DMS53 treated with DMSO at 0.1 percent for 48 hours (cell line): ENCODE results near the gene EML4.
"Not testable (repeated sequence)": the region's sequence is repeated elsewhere in the genome, so short reads cannot be mapped to it uniquely, and the experiment has no call there.

Experiments
- DNase-seq: peaks from one replicate; lab custom pipeline; 2025; ENCODE audit not compliant: unreplicated experiment; lab: John Stamatoyannopoulos, UW

EML4 gene

DNA sequence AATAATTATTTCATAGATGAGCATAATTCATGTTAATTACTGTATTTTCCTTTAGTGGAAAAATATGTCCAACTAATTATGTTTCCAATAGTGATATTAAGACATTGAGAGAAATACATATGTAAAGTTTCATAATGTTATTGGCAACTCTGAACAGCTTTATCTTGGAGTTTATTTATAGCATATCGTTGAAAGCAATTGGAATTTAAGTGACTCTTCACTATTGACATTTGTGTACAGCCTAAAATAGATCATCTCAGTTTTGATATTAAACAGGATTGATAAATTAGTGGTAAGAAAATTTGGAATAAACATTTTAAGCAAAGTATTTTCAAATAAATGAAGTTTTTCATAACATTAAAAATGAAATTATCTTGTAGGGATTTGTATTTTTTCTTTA, 79.7 kb downstream of the EML4 start:
- DNase-seq, result no peak

DNA sequence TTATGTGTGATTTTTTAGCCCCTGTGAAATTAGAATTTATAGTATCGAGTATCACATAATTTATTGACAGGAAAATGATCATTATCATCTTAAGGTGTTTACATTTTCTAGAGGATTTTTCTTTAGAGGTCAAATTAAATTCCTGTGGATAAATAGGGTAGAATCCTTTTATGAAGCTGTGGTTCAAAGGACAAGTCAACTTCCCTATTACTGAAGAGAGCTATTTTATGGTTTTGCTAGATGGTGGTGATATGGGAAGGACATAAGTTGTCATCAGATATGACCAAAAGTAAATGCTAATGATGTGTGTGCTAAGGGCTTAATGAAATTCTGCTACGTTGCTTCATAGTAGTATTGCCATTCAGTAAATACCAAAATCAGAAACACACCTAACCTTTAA, 80.1 kb downstream of the EML4 start:
- DNase-seq, result no peak

DNA sequence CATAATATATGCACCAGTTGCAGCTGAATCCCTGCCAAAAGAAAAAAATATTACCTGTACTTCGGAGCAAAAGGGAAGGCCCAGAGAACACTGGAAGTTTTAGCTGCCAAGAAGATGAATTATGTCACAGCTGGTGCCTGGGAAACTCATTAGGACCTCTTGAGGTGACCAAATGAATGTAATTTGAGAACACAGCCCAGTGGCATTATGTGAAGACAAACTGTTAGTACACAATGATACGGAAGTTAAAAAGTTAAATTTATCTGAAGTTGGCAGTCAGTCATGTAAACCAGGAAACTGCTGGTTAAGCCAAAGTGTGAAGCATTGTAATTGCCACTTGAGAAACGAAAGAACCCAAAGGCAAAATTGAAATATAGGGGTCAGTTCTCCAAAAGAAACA, 80.7 kb downstream of the EML4 start:
- DNase-seq, result no peak

DNA sequence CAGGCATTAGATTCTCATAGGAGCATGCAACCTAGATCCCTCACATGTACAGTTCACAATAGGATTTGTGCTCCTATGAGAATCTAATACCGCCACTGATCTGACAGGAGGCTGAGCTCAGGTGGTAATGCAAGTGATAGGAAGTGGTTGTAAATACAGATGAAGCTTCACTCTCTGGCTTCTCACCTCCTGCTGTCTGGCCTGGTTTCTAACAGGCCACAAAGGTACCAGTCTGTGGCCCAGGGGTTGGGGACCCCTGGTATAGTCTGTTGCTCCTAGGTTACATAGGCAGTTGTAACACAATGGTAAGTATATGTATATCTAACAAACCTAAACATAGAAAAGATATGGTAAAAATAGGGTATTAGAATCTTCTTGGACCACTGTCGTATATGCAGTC, 81.8 kb downstream of the EML4 start:
- DNase-seq, result no peak

DNA sequence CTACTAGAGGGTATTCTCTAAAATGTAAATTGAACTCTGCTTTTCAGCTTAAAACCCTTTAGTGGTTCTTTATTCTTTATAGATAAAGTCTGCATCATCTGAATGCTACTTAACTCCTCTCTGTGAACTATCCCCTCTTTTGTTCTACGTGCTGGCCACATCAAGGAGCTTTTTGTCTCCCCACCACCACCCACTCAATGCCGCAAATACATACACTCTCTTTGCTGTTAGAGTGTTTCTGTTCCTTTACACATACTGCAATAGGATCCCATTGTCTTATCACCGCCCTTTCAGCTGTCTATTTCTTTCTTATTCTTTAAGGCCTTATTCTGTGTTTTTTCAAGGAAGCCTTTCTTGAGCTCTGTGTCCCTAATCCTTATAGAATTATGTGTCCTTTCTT, 83.3 kb downstream of the EML4 start:
- no peak for DNase-seq

DNA sequence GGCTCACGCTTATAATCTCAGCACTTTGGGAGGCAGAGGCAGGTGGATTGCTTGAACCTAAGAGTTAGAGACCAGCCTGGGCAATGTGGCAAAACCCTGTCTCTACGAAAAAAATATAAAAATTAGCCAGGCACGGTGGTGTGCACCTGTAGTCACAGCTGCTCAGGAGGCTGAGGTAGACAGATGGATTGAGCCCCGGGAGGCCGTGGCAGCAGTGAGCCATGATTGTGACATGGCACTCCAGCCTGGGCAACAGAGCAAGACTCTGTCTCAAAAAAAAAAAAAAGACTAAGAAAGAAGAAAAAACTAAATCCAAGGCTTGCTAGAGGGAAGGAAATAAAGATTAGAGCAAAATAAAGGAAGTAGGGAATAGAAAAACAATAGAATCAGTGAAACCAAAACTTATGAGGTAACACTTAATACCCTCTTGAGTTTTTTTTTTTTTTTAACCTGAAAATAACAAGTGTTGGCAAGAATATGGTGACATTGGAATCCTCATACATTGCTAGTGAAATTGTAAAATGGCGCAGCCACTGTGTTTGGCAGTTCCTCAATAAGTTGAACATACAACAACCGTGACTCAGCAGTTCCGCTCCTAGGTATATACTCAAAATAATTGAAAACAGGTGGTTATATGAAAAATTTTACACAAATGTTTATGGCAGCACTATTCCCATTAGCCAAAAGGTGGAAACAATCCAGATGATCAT, 85.2 kb downstream of the EML4 start:
- DNase-seq, result no peak

DNA sequence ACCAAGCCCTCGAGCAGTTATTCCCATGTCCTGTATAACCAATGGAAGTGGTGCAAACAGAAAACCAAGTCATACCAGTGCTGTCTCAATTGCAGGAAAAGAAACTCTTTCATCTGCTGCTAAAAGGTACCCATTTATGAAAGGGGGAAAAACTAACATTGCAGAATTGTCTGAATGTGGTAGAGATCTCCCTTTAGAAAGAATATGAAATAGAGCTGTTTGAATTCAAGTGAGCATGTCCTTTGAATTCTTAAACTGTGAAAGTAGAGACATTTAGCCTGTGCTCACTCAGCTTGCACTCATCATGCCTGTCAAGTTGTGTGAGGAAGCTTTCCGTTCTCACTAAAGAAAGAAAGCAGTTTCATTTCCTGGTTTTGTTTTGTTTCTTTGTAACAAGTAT, 87.4 kb downstream of the EML4 start:
- no peak for DNase-seq

DNA sequence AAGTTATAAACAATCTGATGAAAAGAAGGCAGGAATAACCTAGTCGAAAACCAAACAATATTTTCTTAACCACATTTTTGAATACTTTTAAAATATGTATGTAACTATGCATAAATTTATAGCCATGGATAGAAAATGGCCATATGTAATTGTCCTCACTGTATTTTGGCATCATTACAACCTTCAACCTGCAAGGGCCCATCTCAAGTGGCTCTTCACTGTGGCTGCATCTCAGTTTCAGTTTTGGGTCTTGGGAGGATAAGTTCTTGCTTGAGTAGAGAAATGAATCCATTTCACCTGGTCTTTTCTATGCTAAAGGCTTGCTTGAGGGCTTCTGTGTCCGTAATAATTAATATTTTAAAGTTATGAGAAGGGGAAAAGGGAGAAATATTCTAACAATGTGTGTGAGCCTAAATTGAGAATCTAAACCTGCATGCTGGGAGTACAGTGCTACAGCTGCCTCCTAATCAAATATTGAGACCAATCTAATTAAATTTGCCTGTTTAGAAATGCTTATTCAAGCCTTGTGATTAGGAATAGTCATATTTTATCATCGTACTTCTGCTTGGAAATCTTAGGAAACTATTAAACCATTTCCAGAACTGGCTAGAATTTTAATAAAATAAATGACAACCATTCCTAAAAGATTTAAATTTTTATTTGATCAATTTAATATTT, 92.5 kb downstream of the EML4 start:
- no peak for DNase-seq

DNA sequence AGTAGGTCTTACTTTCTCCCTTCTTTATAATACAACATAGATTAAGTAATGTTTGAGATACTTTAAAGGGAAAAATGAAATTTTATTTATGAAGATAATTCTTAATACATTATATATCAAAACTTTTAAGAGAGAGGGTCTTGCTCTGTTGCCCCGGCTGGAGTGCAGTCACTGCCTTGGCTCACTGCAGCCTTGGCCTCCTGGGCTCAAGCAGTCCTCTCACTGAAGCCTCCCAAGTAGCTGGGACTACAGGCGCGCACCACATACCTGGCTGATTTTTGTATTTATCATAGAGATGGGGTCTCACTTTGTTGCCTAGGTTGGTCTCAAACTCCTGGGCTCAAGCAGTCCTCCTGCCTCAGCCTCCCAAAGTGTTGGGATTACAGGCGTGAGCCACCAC, 97.1 kb downstream of the EML4 start:
- no peak for DNase-seq

DNA sequence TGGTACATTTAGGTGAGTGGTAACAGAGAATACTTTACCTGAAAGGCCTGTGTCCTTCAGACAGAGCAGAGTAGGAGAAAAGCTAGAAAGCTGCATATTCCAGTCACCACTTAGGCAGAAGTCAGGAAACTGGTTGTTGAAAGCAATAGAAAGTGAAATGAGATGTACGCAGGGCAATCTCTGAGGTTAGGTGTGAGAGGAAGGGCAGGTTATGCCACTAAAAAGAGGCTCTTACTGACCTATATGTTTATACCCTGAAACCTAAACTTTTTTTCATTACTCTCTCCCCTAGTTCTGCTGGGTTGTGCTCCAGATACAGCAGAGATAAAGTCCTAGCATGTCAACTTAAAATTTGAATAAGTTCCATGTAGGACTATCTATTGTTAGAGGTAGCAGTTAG, 98.4 kb downstream of the EML4 start:
- DNase-seq, result no peak

DNA sequence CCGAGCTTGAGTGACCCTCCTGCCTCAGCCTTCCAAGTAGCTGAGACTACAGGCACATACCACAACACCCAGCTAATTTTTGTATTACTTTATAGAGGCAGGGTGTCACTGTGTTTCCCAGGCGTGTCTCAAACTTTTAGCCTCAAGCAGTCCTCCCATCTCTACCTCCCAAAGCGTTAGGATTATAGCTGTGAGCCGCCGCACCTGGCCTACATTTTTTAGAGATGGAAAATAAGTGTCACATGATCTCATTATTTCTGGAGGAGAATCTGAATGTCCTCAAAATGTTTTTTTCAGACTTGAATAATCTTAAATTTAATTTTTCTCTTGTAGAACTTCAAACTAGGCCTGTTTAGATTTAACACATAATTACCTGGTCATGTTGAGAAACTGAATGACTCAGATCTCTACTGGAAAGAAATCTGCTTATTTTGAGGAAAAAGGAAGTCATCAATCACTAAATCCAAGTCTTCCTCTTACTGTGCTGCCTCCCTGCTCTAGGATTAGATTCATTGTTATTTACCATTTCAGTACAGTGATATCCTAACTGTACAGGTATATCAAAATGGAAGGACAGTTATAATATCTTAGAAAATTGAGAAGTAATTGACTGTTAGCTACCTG, 99.5 kb downstream of the EML4 start:
- no peak for DNase-seq

DNA sequence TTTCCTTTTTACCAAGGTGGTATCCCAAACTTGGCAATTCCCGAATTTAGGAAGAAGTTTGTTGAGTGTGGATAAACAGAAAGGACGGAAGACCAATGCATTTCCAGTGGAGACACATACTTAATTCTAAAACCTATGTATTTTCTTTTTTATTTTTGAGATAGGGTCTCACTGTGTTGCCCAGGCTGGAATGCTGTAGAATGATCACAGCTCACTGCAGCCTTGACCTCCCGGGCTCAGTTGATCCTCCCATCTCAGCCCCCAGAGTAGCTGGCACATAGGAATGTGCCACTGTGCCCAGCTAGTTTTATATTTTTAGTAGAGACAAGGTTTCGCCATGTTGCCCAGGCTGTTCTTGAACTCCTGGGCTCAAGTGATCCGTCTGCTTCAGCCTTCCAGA, 101.6 kb downstream of the EML4 start:
- no peak for DNase-seq

DNA sequence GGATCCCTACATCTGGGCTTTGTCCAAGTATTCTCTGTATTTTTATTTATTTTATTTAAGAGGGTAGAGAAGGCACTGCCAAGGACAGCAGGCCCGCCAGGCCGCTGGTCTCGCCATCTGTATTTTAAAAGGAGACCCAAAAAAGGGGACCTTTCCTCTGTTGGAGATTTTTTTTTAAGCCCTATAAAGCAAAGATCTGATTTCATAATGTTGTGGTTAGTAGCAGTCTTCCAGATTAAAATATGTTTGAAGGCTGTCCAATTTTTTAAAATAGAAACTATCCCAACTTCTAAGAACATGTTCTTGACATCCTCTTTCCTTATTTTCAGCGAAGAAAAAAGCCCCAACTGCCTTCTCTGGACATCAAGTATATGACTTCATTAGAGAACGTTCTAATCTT, 102.1 kb downstream of the EML4 start:
- not testable (repeated sequence) for DNase-seq

DNA sequence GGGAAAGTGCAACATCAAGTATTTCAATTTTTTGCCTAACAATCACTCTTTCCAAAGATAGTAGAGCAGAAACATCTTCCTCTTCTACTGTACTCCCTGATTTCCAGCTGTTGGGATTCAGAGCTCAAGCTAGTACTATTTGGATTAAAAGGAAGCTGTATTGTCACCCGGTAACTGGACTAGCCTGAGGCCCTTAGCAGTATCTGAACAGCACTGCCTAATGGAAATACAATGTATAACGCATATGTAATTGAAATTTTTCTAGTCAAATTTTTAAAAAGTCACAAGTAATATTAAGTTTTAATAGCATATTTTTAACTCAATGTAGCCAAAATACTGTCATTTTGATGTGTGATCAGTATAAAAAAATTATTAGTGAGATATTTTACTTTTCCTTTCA, 105.7 kb downstream of the EML4 start:
- DNase-seq, result no peak

DNA sequence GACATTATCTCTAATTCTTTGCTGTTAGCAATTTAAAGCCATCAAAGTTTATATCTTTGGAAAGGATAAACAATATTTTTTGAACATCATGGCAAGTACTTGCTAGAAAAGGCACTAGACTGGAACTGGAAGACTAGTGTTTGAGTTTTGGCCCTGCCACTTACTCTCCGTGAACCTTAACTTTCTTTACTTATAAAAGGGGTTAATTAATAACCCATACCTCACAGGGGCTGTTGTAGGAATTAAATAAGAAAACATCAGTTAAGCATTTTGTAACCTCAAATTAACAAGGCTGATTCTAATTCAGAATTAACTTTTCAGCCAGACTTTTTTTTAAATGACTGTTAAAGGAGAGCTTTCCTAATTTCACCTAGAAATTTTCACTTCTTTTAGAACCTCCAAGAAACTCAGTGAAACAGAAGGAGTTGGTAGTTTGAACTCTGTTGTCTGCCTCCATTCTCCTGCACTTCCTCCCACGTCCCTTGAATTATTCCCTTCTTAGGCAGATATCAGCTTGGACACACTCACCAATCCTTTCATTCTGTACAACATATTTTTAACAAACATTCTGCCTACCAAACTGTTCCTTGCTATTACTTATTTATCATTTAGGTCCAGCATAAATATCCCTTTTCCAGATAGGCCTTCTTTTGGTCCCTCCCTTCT, 112.4 kb downstream of the EML4 start:
- DNase-seq, result no peak

DNA sequence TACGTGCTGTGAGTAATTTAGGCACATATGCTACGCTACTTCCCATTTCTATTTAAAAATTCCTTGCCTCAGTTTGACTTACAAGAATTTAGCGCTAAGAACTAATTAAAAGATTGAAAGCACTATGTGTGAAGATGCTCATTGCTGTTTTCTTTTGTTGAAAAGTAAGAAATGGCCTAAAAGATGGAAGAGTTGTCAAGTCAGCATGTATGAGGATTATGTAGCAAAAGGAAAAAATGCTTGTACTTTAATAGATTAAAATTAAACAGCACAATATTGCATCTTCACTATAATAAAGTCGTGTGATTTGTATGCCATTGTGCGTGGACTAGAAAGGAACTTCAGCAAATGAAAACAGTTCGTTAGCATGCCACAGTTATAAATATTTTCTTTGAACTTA, 114.9 kb downstream of the EML4 start:
- DNase-seq, result no peak

DNA sequence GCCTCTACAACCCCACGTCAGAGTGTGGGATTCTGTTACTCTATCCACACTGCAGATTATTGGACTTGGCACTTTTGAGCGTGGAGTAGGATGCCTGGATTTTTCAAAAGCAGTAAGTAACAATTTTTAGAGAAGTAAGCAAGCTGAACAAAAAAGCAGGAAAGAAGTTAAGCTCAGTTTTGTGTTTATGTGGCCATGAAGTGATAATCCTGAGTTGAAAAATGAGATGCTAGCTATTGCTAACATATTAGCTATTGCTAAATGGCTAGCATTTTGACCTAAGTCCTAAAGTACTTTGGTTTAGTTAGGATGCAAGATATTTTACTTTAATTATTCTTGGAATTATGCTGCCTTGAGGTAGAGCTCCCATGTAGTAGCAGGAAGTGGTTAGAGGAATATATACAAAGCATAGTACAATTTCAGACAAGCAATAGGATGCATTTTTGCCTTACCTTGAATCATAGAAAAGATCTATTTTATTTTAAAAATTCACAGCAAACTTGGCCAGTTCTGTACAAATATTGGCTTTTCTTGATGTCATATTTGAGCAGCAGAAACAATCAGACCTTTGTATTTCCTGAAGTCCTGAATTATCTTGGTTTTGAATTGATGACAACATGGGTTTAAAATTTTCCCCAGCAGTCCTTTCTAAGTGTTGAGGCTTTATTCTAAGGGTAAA, 117.3 kb downstream of the EML4 start:
- DNase-seq, result no peak

DNA sequence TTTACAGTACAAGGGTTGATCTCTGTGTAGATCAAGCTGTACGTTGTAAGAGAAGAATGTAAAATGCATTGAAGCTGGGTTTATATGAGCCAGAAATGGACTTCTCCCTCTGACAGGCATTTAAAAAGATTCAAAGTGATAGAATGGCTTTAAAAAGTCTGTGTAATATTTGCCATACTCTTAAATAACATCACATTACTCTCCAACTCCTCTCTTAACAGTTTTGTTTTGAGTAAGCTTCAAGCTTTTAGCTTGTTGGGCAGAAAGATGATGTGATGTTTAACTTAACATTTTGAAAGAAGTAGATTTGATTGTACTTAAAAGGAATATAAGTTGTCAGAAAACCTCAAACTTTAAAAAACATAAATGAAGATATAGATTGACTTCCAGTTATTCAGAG, 119.7 kb downstream of the EML4 start:
- DNase-seq, result no peak

DNA sequence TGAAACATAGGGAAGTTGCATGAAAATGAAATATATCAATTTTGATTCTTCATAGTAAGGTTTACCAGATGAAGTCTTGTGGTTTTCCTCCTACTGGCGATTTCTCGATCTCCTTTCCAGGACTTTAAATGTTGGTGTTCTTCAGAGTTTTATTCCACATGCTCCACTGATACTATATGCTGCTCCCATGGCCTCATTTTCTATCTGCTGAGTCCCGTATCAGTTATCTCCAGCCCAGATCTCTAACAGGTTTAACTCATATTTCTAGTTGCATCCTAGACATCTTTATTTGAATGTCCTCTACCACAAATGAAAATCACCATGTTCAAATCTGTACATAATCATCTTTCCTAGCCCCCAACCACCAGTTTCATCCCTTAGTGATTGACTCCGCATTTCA, 120.1 kb downstream of the EML4 start:
- no peak for DNase-seq

DNA sequence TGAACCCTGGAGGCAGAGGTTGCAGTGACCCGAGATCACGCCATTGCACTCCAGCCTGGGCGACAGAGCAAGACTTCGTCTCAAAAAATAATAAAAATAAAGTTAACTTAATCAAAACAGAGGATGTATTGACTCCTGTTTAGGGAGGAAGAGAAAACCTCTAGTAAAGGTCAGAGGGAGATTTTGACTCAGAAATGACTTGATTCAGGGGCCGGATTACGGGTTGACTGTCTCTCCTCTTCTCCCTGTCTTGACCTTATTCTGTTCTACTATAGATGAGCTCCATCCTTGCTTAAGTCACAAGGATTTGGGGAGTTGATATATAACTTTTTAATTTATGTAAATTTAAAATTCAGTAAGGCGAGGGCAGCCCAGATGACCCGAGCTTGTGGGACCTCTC, 120.9 kb downstream of the EML4 start:
- no peak for DNase-seq

DNA sequence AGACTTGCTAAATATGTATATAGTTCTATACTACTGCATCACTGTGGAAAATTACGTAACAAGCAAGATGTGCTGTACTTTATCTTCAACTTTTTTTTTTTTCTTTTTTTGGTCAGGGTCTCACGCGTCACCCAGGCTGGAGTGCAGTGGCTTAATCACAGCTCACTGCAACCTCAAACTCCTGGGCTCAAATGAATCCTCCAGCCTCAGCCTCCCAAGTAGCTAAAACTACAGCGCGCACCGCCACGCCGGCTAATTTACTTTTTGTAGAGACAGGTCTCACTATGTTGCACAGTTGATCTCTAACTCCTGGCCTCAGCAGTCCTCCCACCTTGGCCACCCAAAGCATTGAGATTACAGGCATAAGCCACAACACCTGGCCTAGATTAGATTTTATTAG, 123.9 kb downstream of the EML4 start:
- no peak for DNase-seq

DNA sequence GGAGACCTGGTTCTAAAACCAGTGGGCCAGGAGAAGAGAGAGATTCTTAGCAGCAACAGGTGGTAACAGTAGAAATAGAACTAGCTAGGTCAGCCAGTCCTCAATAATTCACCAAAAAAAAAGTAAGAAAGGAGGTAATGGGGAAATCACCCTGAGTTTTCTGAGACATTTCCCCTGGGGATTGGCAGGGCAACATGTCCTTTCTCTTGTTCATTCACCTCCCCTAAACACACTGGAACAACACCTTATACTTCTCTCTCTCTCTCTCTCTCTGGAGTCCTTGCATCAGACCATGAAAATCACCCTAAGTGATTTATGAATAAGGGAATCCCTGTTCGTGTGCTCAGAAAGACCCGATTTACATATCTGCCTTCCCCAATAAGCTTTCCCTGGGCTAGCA, 127.1 kb downstream of the EML4 start:
- no peak for DNase-seq
